ENCODE measurements around the gene CCDC47. TPM values are rescaled to one million over a fixed set of nuclear protein-coding genes. Genes with fewer than 3 reads are reported as not detected.

The CCDC47 gene
- total RNA-seq, 1 experiment from 2014 or later, result 78.0 TPM

DNA sequence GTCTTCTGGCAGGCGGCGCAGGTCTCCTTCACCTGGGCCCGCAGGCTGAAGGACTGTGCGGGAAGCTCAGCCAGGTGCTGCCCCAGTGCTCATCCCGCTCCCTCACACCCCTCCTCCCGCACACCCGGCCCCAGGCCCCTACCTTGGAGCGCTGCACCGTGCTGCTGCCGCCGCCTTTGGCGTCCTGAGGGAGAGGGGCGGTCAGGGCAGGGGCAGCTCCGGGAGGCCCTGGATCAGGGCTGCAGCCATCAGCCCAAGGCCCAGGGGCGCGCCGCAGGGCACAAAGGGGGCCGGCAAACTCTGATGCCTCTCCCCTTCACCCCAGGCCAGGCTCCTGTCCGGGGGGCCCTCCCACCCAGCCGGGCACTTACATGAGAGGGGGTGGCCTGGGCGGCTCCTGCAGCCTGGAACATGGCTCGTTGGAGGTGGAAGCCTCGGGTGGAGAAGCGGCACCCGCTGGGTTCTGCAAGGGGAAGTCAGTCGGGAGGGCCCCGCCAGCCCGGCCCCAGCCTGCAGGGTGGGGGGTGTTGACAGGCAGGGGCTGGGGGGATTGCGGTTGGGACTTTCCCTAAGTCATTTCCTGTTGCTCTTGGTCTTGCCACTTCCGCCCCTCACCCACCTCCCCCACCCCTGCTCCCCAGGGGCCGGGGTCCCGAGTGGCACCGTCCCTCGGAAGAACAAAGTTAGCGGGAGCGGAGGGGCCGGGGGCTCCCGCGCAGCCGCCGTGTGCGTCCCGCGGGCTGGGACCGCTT is 74.3 kb downstream of the CCDC47 start:
- DNase-seq (ENCODE audit: low read depth), result peak; percentile 34

DNA sequence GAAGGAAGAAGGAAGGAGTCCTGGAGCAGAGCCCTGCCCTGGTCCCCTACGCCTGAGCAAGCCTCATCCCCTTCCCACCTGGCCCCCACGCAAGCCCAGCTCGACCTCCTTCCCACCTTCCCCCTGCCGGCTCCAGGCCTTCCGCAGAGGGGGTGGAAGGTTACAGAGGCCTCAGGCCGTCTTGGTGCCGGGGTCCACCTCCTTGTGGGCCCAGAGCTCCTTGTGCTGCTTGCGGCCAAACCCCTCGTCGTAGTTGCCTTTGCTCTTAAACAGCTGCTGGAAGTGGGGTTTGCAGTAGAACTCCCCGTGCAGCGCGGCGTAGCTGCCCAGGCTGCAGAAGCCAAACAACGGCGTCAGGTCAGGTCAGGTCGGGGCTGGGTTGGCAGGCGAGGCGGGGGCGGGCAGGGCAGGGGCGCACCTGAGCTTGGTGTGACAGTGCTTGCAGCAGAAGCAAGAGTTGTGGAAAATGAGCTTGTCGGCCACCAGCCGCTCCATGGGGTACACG is 75.0 kb downstream of the CCDC47 start:
- DNase-seq (ENCODE audit: low read depth), result no peak

DNA sequence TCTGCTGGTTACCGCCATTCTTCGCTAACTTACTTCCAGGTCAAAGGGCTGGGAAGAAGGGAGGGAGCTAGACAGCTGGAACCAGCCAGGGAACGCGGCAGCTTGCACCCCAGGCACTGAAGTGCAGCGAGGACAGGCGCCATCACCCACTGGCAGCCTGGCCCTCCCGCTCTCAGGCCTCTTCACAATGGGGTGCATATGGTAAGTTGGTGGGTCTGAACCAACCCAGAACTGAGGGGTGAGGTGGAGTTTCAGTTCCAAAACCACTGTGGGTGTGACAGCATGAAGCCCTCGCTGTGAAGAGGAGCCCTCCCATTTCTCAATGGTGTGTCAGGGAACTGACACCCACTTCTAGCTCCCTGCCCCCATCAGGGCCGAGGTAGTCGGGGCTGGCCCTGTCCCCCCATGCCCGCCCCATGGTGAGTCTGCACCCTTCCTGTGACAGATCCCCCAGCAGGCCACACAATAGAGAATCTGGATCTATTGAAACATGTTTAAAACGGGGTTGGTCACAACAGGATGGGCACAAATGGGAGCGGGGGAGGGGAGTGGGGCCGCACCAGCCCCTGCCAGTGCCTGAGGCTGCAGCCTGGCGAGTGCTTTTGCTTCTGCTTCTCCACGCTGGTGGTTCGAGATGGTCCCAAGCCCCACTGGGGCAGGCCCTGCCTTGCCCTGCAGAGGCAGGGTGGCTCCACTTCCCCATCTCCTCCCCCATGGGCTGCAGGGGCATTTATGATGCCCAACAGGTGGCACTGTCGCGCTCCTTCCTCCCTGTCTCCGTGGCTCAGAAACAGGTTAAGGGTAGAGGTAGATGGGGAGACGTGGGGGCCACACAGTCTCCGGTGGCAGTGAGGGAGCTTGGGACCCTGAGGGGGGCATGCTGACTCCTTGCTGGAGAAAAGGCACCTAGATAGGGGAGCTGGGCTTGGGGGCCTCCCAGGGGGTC is 75.8 kb downstream of the CCDC47 start:
- peak; percentile 30 for DNase-seq (ENCODE audit: low read depth)

DNA sequence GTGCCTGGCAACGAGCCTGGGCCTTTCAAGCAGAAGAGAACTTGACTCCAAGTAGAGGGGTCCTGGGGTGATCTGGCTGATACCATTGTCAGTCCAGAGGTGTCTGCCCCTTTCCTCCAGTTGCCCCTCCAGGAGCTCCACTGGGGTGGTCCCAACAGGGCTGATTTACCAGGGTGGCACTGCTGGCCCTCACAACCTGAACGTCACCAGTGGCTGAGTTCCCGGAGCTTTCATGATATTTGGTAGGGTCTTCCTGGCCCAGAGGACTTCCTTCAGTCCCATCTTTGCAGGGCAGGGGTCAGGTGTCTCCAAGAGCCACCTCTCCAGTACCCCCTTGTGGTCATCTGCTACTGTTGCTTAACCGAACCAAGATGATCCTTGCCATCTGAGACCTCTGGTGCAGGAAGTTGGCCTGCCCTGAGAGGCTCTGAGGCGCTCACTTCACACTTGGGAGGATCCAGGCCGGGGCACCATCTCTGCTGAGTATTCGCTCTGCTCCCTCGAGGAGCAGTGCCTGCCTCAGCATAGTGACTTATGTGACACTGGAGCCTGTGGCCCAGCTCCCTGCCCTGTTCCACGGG is 76.9 kb downstream of the CCDC47 start:
- peak; percentile 34 for DNase-seq (ENCODE audit: low read depth)

DNA sequence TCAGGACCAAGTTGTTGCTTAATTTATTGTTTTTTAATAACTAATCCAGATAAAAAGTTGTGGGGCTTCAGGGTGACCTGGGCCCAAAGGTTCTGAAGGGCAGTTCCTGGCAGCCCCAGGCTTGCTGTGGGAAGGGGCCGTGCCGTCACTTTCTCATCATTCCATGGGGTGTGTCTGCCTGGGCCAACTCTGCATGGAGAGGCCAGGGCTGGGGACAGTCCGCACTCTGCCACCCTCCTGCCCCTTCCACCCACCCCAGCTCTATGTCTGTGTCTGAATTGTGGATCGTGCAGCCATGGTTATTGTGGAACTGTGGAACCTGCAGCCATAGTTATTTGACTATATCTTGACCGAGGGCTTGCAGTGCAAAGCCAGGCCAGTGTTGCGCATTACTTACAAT is 77.5 kb downstream of the CCDC47 start:
- no peak for DNase-seq (ENCODE audit: low read depth)

Other genes starting within 250 kb of the CCDC47 start
- gene DCAF7, start 223.1 kb downstream of the CCDC47 start, total RNA-seq (2014; rRNA removed; shearing (Covaris generic)), result 28.0 and 37.1 TPM in 2 replicates
- gene TACO1, start 172.7 kb downstream of the CCDC47 start, total RNA-seq (2014; rRNA removed; shearing (Covaris generic)), result 32.6 and 35.0 TPM in 2 replicates
- 26.0 and 33.1 TPM in 2 replicates for gene MAP3K3, start 151.2 kb downstream of the CCDC47 start, total RNA-seq (2014; rRNA removed; shearing (Covaris generic))
- gene LIMD2, start 73.5 kb downstream of the CCDC47 start, total RNA-seq (2014; rRNA removed; shearing (Covaris generic)), result 15.9 and 20.7 TPM in 2 replicates
- 13.2 and 13.8 TPM in 2 replicates for gene STRADA, start 31.8 kb downstream of the CCDC47 start, total RNA-seq (2014; rRNA removed; shearing (Covaris generic))
- 36.9 and 44.9 TPM in 2 replicates for gene DDX42, start 573 bp upstream of the CCDC47 start, total RNA-seq (2014; rRNA removed; shearing (Covaris generic))
- 79.2 and 110 TPM in 2 replicates for gene PSMC5, start 53.8 kb upstream of the CCDC47 start, total RNA-seq (2014; rRNA removed; shearing (Covaris generic))
- gene FTSJ3, start 54.1 kb upstream of the CCDC47 start, total RNA-seq (2014; rRNA removed; shearing (Covaris generic)), result 142 and 158 TPM in 2 replicates
- 99.5 and 106 TPM in 2 replicates for gene SMARCD2, start 69.1 kb upstream of the CCDC47 start, total RNA-seq (2014; rRNA removed; shearing (Covaris generic))
- gene CSH2, start 100.1 kb upstream of the CCDC47 start, total RNA-seq (2014; rRNA removed; shearing (Covaris generic)), result not detected in 2 replicates
- not detected in 2 replicates for gene GH2, start 108.3 kb upstream of the CCDC47 start, total RNA-seq (2014; rRNA removed; shearing (Covaris generic))
- gene CSH1, start 123.0 kb upstream of the CCDC47 start, total RNA-seq (2014; rRNA removed; shearing (Covaris generic)), result not detected in 2 replicates
- not detected in 2 replicates for gene CSHL1, start 137.7 kb upstream of the CCDC47 start, total RNA-seq (2014; rRNA removed; shearing (Covaris generic))
- gene GH1, start 145.2 kb upstream of the CCDC47 start, total RNA-seq (2014; rRNA removed; shearing (Covaris generic)), result not detected in 2 replicates
- 0.10 and 0.33 TPM in 2 replicates for gene CD79B, start 158.7 kb upstream of the CCDC47 start, total RNA-seq (2014; rRNA removed; shearing (Covaris generic))
- gene SCN4A, start 199.3 kb upstream of the CCDC47 start, total RNA-seq (2014; rRNA removed; shearing (Covaris generic)), result not detected in 2 replicates
- gene PRR29, start 224.8 kb upstream of the CCDC47 start, total RNA-seq (2014; rRNA removed; shearing (Covaris generic)), result 0.08 and 0.47 TPM in 2 replicates
- 8.2 and 9.5 TPM in 2 replicates for gene ICAM2, start 247.0 kb upstream of the CCDC47 start, total RNA-seq (2014; rRNA removed; shearing (Covaris generic))